Posterior cingulate gyrus (tissue), 11 donors: Measurements from ENCODE around the gene IQSEC2.
A peak's percentile ranks its signal among the peaks of the same experiment; 100 is the strongest.

Experiments used
- DNase-seq, 10 donors: peaks; one replicate each; pipeline versions ENCODE4 v3.0.0 to v3.0.0-alpha.2; 2020 to 2021; ENCODE audit warnings: mixed read lengths in 3 of 10
- intact Hi-C: fragments of 100-400 bp; cut with DNase I; formaldehyde crosslinking; loops from one replicate; pipeline ENCODE4 v1.15.1; 2023

The IQSEC2 gene

DNA sequence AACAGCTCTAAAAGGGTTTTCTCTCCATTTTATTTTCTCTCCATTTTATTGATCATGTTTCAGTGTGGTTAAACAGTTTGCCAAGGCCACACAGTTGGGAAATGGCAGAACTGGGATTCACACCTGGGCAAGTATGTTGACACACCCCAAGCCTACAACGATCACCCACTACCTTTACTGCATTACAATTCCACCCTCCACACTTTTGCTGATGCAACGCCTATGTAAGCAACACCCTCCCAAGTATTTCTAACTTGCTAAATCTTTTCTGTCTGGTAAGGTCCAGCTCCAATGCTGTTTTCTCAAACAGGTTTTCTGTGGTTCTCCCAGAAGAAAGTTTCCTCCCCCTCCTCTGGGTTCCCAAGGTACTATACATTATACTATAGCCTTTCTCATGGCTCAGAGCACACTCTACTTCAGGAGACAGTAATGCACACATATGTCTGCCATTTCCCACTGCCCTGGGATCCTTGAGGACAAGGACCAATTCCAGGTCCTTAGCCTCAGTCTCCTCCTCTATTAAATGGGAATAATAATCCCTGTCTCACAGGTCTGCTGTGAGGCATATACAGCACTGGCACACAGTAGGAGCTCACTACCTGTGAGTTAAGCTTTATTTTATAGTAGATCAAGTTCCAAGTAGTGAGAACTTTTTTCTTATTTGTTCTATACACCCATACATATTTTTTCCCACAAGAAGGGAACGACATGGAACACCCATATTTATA, 27.9 kb downstream of the IQSEC2 start:
- no peak for DNase-seq
- intact Hi-C loops = no loop called here

- peak in 1 of 10 donors; percentile 16 for DNase-seq
- intact Hi-C loops = no loop called here
Measured at GRCh38 chrX:53251307-53251706, 30.1 kb downstream of the IQSEC2 start.

DNA sequence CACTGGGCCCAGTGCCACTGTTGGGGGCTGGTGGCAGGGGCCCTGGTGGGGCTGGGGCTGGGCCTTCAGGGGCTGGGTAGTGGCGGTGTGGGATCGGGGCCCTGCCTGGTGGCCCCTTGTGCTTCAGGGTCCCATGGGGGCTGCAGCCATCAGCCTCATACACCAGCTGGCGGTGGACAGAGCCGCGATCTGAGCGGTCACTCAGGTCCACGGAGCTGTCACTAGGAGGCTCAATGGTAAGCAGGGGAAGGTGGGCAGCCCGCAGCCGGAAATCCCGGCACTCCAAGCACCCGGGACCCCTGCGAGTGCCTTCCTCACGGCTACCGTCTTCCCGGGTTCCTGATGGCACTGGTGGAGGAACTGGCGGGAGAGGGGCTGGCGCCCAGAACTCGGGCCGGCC, 30.8 kb downstream of the IQSEC2 start:
- DNase-seq = peak in 1 of 10 donors; percentile 59
- intact Hi-C loops = no loop called here

GRCh38 chrX:53249408-53250042, 31.9 kb downstream of the IQSEC2 start:
- intact Hi-C loops = no loop called here
- no peak for DNase-seq

DNA sequence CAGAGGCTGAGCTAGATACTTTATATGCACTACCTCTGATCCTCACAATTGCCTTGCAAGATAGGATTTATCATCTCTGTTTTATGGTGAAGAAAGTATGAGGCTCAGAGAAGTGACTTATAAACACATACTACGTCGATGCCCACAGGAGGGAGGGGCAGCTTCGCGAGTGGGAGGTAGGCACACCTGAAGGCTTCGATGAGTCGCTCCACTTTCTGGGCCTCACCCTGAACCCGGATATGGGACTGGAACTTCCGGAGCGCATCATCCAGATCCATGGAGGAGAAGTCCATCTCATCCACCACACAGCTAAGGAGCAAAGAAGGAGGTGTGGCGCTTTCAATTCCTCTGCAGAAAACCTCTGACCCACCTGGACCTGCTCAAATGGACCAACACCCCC, 33.5 kb downstream of the IQSEC2 start:
- intact Hi-C loops = no loop called here
- DNase-seq = peak in 1 of 10 donors; percentile 21

DNA sequence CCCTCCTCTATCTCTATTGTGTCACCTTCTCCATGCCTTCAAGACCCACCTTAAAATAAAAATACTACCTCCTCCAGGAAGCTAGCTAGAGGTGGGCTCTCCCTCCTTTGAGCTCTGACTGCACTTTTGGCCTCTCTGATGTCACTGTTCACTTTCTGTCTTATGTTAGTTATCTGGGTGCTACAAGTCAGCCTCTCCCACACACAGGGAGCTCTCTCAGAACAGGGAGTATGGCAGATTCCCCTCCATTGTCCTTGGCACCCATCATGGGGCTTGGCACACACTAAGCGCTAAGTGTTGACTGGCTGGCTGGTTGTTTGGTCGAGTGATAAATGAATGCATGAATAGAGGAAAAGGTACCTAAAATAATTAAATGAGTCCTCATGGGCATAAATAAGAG, 35.2 kb downstream of the IQSEC2 start:
- intact Hi-C loops = no loop called here
- peak in 1 of 10 donors; percentile 64 for DNase-seq

- intact Hi-C loops = no loop called here
- no peak for DNase-seq
Measured at GRCh38 chrX:53244610-53245009, 36.8 kb downstream of the IQSEC2 start.

DNA sequence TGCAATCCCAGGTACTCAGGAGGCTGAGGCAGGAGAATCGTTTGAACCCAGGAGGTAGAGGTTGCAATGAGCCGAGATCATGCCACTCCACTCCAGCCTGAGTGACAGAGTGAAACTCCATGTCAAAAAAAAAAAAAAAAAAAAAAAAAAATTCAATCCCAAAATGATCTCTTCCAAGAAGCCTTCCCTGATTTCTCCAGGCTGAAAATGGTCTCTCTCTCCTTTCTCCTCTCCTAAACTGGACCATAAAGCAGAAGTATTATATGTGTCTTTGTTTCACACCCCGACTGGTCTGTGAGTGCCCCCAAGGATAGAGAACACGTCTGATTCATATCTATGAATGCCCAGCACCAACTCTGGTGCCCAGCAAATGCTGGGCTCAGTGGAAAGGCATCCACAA, 39.1 kb downstream of the IQSEC2 start:
- intact Hi-C loops = no loop called here
- no peak for DNase-seq

DNA sequence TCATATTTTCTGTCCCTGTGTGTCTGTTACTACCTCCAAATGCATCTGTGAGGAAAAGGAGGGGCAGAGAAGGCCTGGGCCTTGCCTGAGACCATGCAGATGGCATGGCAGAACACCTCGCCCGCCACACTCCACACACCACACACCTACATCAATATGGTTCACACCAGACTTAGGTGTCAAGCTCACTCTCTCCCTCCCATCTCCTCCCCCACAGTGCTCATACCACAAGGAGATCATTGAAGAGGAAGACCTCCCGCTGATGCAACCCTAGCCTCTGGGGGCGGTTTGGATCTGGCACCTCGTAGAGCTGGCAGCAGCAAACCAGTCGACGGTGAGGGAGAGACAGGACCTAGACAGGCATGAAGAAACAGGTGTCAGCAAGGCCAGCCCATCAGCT, 39.8 kb downstream of the IQSEC2 start:
- peak in 2 of 10 donors; percentile 17 to 85 for DNase-seq

GRCh38 chrX:53239474-53239873, 41.9 kb downstream of the IQSEC2 start:
- intact Hi-C loops = no loop called here
- no peak for DNase-seq

More for the DNA sequence above, 39.8 kb downstream of the IQSEC2 start:
- intact Hi-C loops = no loop called here

DNA sequence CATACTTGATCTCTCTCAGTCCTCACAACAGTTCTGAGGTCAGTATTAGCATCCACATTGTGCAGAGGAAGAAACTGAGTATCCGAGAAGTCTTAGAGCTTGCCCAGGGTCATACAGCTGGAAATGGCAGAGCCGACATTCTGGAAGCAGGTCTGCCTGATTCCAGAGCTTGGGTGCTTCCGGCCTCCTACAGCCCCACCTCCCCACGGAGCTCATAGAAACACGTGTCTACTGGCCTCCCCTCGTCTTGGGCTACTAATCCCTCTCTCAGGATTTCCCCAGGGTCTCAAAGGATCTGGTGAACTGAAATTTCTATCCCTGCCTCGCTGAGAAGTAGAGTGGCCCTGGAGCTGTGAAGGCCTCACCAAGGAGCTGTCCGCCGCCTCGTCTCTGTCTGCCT, 44.3 kb downstream of the IQSEC2 start:
- DNase-seq = no peak
- intact Hi-C loops = no loop called here

GRCh38 chrX:53236025-53236679, 45.2 kb downstream of the IQSEC2 start:
- intact Hi-C loops = no loop called here
- no peak for DNase-seq

DNA sequence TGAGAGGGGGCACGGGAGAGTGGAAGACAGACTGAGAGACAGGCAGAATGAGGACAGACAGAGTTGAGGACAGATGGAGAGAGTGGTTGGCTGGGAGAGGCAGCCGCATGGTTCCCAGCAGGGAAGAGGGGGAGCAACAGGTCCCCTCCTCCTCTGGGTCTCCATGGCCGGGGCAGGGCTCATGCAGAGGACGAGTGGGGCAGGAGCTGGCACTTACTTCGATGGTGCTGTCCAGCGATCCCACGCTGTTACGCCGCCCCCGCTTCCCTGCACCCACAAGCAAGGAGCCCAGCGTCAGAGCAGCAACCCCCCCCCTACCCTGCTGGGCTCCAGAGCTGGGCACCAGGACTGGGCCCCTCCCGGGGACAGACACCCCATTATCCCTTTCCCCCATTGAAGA, 45.8 kb downstream of the IQSEC2 start:
- intact Hi-C loops = no loop called here
- DNase-seq = no peak

GRCh38 chrX:53234484-53234883, 46.9 kb downstream of the IQSEC2 start:
- DNase-seq = no peak
- intact Hi-C loops = no loop called here

GRCh38 chrX:53233536-53233935, 47.8 kb downstream of the IQSEC2 start:
- intact Hi-C loops = no loop called here
- no peak for DNase-seq

DNA sequence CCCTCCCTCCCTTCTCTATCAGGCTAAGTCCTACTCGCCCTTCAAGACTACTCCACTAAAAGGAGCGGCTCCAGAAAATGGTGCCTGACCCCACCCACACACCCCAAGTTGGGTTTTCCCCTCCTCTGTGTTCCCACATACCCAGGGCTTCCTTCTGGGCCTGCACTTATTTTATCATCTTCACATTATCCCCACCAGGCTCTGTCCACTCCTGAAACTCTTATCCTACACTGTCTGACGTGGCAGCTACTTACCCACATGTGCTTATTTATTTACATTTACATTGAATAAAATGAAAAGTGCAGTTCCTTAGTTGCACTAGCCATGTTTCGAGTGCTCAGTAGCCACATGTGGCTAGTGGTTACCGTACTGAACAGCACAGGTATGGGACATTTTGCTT, 51.3 kb downstream of the IQSEC2 start:
- intact Hi-C loops = no loop called here
- no peak for DNase-seq

- intact Hi-C loops = no loop called here
- DNase-seq = peak in 1 of 10 donors; percentile 78
Measured at GRCh38 chrX:53227224-53227765, 54.1 kb downstream of the IQSEC2 start.

GRCh38 chrX:53224860-53225797, 56.3 kb downstream of the IQSEC2 start, which contains the start of gene KDM5C:
Gene KDM5C (minus strand): TSS chrX:53225207. CDS start chrX:53224889, 318 bp downstream.
- peak; percentile 75 to 98 (median 90) for DNase-seq
- intact Hi-C loops = no loop called here

GRCh38 chrX:53223955-53224859, 57.2 kb downstream of the IQSEC2 start:
- intact Hi-C loops = no loop called here

More at GRCh38 chrX:53223955-53224859, 57.2 kb downstream of the IQSEC2 start:
- DNase-seq = peak in 2 of 10 donors; percentile 17 to 85
